Activated CD8-positive, alpha-beta T cell treated with anti-CD3 and anti-CD28 coated beads for 36 hours (primary cell): ENCODE measurements around the gene UPK3A. TPM values are rescaled to one million over a fixed set of nuclear protein-coding genes. Genes with fewer than 3 reads are reported as not detected.
A peak's percentile ranks its signal among the peaks of the same experiment; 100 is the strongest.

Experiments used
- ATAC-seq: fragments of 200-7000 bp; cut with Tn5 transposase; one replicate; pipeline ENCODE4 v1.10.0; 2021; ENCODE audit warnings: mild to moderate bottlenecking, moderate library complexity
- CTCF ChIA-PET: fragments of 350-600 bp; sonication (Branson Sonifier 250); formaldehyde crosslinking; loops from one replicate; lab custom pipeline; 2021; ENCODE audit warnings: antibody characterized with exemption; lab: Charles Lee
- POLR2A ChIA-PET: fragments of 350-600 bp; sonication (Branson Sonifier 250); formaldehyde crosslinking; loops from one replicate; lab custom pipeline; 2021; ENCODE audit warnings: antibody characterized with exemption; lab: Charles Lee
- DNase-seq: peaks from one replicate; pipeline ENCODE4 v3.0.0-alpha.2; 2020
- H3K27ac Mint-ChIP-seq: one replicate; pipeline ENCODE4 v1.8.0; 2021; ENCODE audit warnings: mild to moderate bottlenecking, mixed read lengths
- H3K27me3 Mint-ChIP-seq: one replicate; pipeline ENCODE4 v1.8.0; 2021; ENCODE audit warnings: mixed read lengths
- H3K36me3 Mint-ChIP-seq: one replicate; pipeline ENCODE4 v1.8.0; 2021; ENCODE audit warnings: low read depth, mixed read lengths
- H3K4me1 Mint-ChIP-seq: one replicate; pipeline ENCODE4 v1.8.0; 2021; ENCODE audit warnings: low read depth, mixed read lengths
- H3K4me3 Mint-ChIP-seq: one replicate; pipeline ENCODE4 v1.8.0; 2021; ENCODE audit warnings: mild to moderate bottlenecking, moderate library complexity, mixed read lengths
- H3K9me3 Mint-ChIP-seq: one replicate; pipeline ENCODE4 v1.8.0; 2021; ENCODE audit warnings: mixed read lengths
- intact Hi-C: fragments of 100-400 bp; cut with micrococcal nuclease; formaldehyde crosslinking; loops from one replicate; pipeline ENCODE4 v1.10.0; 2022
- total RNA-seq, 2 experiments: library from RNA; stranded (reverse); gene quantifications; one replicate each; pipeline ENCODE4 v1.2.3, GENCODE V29; 2021
- TF ChIP-seq, protein P1 (sequence below): fragments of 200-600 bp; IDR thresholded peaks from one replicate; pipeline ENCODE4 v1.8.0; 2022; ENCODE audit warnings: antibody characterized with exemption, mild to moderate bottlenecking

Gene UPK3A
- total RNA-seq, 2 experiments from 2014 or later: not detected

DNA sequence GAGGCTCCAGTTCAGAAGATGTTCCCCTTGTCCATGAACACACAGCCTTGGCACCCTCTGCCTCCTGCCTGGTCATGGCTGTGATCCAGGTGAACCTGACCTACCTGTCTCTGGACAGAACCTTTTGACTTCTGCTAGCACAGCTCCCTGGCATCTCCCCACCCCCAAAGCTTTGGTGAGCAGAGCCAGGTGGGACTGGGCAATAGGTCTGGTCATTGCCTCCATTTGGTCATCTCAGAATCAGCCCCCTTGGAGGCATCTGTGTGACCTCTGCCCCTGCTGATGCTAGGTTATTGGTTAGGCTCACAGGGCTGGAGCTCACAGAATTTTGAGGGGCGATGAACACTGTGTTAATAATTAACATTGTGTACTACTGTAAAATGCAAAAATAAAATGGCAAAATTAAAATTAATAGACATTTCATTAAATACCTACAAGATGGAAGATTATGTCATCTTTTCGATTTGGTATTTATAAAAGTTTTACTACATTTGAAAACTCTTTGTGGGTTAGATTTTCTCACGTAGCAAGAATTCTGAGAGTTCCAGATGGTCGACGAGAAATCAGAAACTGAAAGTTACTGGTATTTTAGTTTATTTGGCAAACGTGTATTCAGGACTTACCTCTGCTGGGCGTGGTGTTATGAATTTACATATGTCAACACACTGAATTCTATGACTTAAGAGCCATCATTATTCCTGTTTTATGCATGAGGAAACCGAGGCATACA is 35.8 kb upstream of the UPK3A start:
- CTCF ChIA-PET: no interaction called here
- Mint-ChIP-seq H3K36me3 (no peaks in the 10 kb centered on the region), H3K27me3 (no peaks in the 10 kb centered on the region), H3K4me1 (peaks cover 28% of the 10 kb centered on the region), H3K27ac (no peak overlapping the region), H3K4me3 (no peak overlapping the region), H3K9me3 (no peaks in the 10 kb centered on the region)
- DNase-seq (no peak), ATAC-seq (no peak)
- TF ChIP-seq, protein P1, sequence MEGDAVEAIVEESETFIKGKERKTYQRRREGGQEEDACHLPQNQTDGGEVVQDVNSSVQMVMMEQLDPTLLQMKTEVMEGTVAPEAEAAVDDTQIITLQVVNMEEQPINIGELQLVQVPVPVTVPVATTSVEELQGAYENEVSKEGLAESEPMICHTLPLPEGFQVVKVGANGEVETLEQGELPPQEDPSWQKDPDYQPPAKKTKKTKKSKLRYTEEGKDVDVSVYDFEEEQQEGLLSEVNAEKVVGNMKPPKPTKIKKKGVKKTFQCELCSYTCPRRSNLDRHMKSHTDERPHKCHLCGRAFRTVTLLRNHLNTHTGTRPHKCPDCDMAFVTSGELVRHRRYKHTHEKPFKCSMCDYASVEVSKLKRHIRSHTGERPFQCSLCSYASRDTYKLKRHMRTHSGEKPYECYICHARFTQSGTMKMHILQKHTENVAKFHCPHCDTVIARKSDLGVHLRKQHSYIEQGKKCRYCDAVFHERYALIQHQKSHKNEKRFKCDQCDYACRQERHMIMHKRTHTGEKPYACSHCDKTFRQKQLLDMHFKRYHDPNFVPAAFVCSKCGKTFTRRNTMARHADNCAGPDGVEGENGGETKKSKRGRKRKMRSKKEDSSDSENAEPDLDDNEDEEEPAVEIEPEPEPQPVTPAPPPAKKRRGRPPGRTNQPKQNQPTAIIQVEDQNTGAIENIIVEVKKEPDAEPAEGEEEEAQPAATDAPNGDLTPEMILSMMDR: no peak
- POLR2A ChIA-PET: interaction anchor here (0.7 kb wide), 1 partner anchor 135 kb away, joined by 3 read pairs; no protein-coding TSS in a partner anchor
- intact Hi-C loops: no loop called here

- no peaks in the 10 kb centered on the region for H3K27me3 Mint-ChIP-seq
- CTCF ChIA-PET: interaction anchor here (1.2 kb wide), 1 partner anchor 151 kb away, joined by 3 read pairs; no protein-coding TSS in a partner anchor
- H3K27ac Mint-ChIP-seq: no peak overlapping the region
- ATAC-seq: no peak
- no peaks in the 10 kb centered on the region for H3K36me3 Mint-ChIP-seq
- DNase-seq: no peak
- POLR2A ChIA-PET: interaction anchor here (1.6 kb wide), 1 partner anchor 183 kb away, joined by 3 read pairs; no protein-coding TSS in a partner anchor
- H3K9me3 Mint-ChIP-seq: no peaks in the 10 kb centered on the region
- peaks cover 21% of the 10 kb centered on the region for H3K4me1 Mint-ChIP-seq
- H3K4me3 Mint-ChIP-seq: no peak overlapping the region
- TF ChIP-seq, protein P1: no peak
- intact Hi-C loops: no loop called here
These were observed 32.9 kb upstream of the UPK3A start for GRCh38 chr22:45251825-45252224.

- H3K4me1 Mint-ChIP-seq: peaks cover 21% of the 10 kb centered on the region
- TF ChIP-seq, protein P1: no peak
- H3K27ac Mint-ChIP-seq: peak overlapping the region; percentile 12
- POLR2A ChIA-PET: interaction anchor here (0.6 to 1.6 kb wide), 2 partner anchors 58 to 182 kb away, joined by 3 read pairs; no protein-coding TSS in a partner anchor
- no peaks in the 10 kb centered on the region for H3K36me3 Mint-ChIP-seq
- intact Hi-C loops: no loop called here
- CTCF ChIA-PET: interaction anchor here (1.2 kb wide), 1 partner anchor 152 kb away, joined by 3 read pairs; no protein-coding TSS in a partner anchor
- DNase-seq: no peak
- ATAC-seq: no peak
- H3K27me3 Mint-ChIP-seq: no peaks in the 10 kb centered on the region
- H3K4me3 Mint-ChIP-seq: no peak overlapping the region
- H3K9me3 Mint-ChIP-seq: peaks cover 2% of the 10 kb centered on the region
These were observed 31.6 kb upstream of the UPK3A start for GRCh38 chr22:45253039-45253641.

DNA sequence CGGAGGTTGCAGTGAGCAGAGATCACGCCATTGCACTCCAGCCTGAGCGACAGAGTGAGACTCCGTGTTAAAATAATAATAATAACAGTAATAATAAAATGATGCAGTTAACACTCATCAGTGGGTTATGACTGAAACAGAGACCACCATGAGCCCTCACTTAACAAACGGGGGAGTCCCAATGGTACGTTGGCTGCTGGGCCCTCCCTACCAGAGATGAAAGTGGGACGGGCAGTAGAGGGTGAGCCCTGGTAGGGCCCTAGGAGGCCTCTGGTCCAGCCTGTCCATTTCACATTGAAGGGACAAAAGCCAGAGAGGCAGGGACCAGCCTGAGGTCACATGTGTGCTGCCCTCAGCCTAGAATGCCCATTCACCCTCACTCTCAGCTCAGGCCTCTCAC is 30.4 kb upstream of the UPK3A start:
- POLR2A ChIA-PET: interaction anchor here (0.8 kb wide), 1 partner anchor 13 kb away, joined by 3 read pairs; no protein-coding TSS in a partner anchor
- intact Hi-C loops: no loop called here
- no peak overlapping the region for H3K4me3 Mint-ChIP-seq

More for the DNA sequence above, 30.4 kb upstream of the UPK3A start:
- Mint-ChIP-seq H3K27ac (peak overlapping the region; percentile 82), H3K36me3 (no peaks in the 10 kb centered on the region), H3K27me3 (no peaks in the 10 kb centered on the region), H3K4me1 (peaks cover 19% of the 10 kb centered on the region), H3K9me3 (peaks cover 2% of the 10 kb centered on the region)
- ATAC-seq: peak; percentile 40
- CTCF ChIA-PET: no interaction called here
- peak; percentile 26 for DNase-seq
- TF ChIP-seq, protein P1: no peak
